Thyroid gland (tissue), 4 donors: ENCODE measurements around the gene NNMT. TPM values are rescaled to one million over a fixed set of nuclear protein-coding genes. Genes with fewer than 3 reads are reported as not detected.
A peak's percentile ranks its signal among the peaks of the same experiment; 100 is the strongest.

Experiments
- DNase-seq, 2 donors: peaks; one replicate each; pipeline ENCODE4 v3.0.0-alpha.2; 2019
- H3K27ac ChIP-seq, 3 donors: fragments of 200-600 bp; sonication (generic); 1 replicate in 2 of 3; 2 replicates in 1 of 3; pipeline ENCODE4 v1.5.1; 2016 to 2019; ENCODE audit warnings: mild to moderate bottlenecking in 1 of 3, moderate library complexity in 1 of 3
- H3K27me3 ChIP-seq: fragments of 200-600 bp; sonication (generic); one replicate; pipeline ENCODE4 v1.5.1; 2019
- H3K36me3 ChIP-seq, 2 donors: fragments of 200-600 bp; sonication (generic); one replicate each; pipeline ENCODE4 v1.5.1; 2016 to 2019
- H3K4me1 ChIP-seq, 2 donors: fragments of 200-600 bp; sonication (generic); one replicate each; pipeline ENCODE4 v1.5.1; 2017 to 2019
- H3K4me3 ChIP-seq, 3 donors: fragments of 200-600 bp; sonication (generic); replicated peaks in 1 of 3; 1 replicate in 2 of 3; 2 replicates in 1 of 3; pipeline ENCODE4 v1.5.1; 2016; ENCODE audit warnings: mild to moderate bottlenecking in 1 of 3
- H3K9me3 ChIP-seq: fragments of 200-600 bp; sonication (generic); one replicate; pipeline ENCODE4 v1.5.1; 2017
- CTCF ChIP-seq, 6 experiments: fragments of 200-600 bp in 3 of 6; fragments of 450-650 bp in 3 of 6; sonication (generic) in 3 of 6; IDR thresholded peaks; one replicate each; pipeline ENCODE4 v1.5.1; 2016 to 2019; ENCODE audit warnings: antibody characterized with exemption in 6 of 6, mild to moderate bottlenecking in 2 of 6, inconsistent platforms in 1 of 6, moderate library complexity in 1 of 6
- POLR2A ChIP-seq, 2 donors: fragments of 450-650 bp; IDR thresholded peaks; one replicate each; pipeline ENCODE4 v1.6.1; 2017; ENCODE audit warnings: antibody characterized with exemption in 2 of 2, mild to moderate bottlenecking in 2 of 2, moderate library complexity in 1 of 2
- WGBS, 2 donors: methylation state at CpG; one replicate each; pipeline ENCODE4 v1.1.5; 2017; 5-methylcytosine and 5-hydroxymethylcytosine counted together
- intact Hi-C: fragments of 100-400 bp; cut with DNase I; formaldehyde crosslinking; loops from one replicate; pipeline ENCODE4 v1.15.1; 2023
- total RNA-seq, 4 donors: library from RNA; depleted of rRNA; stranded (reverse); fragments of >200 nt; gene quantifications; one replicate each; pipeline ENCODE4 v1.2.3, GENCODE V29; 2016

Gene NNMT
- total RNA-seq, 4 donors from 2014 or later = 78.1 to 459 (median 185) TPM

GRCh38 chr11:114259124-114259526, 37.1 kb upstream of the NNMT start:
- Histone ChIP-seq H3K27ac (peak overlapping the region in 2 of 3 donors; percentile 63 to 87), H3K4me1 (peaks cover 42 to 47% of the 10 kb centered on the region in 2 donors), H3K27me3 (no peaks in the 10 kb centered on the region), H3K9me3 (no peaks in the 10 kb centered on the region), H3K4me3 (no peak overlapping the region), H3K36me3 (peaks cover 0 to 10% of the 10 kb centered on the region in 2 donors)
- no peak for TF ChIP-seq POLR2A (IDR thresholded peaks at IDR 0.05)
- no peak for TF ChIP-seq CTCF (IDR thresholded peaks at IDR 0.05)
- DNase-seq = peak; percentile 51 to 56
- 55 to 81% methylated on average over 9 to 10 of the region's 10 CpGs for WGBS, 2 donors
- intact Hi-C loops = no loop called here

- intact Hi-C loops = no loop called here
- Histone ChIP-seq H3K27ac (peak overlapping the region in 2 of 3 donors; percentile 2 to 87), H3K27me3 (no peaks in the 10 kb centered on the region), H3K9me3 (no peaks in the 10 kb centered on the region), H3K4me1 (peaks cover 42 to 47% of the 10 kb centered on the region in 2 donors), H3K36me3 (peaks cover 0 to 10% of the 10 kb centered on the region in 2 donors), H3K4me3 (no peak overlapping the region)
- no peak for DNase-seq
- WGBS, 2 donors = 89 to 92% methylated on average over 9 to 12 of the region's 12 CpGs
- TF ChIP-seq POLR2A (IDR thresholded peaks at IDR 0.05) (no peak), CTCF (IDR thresholded peaks at IDR 0.05) (no peak)
Measured at GRCh38 chr11:114259551-114259983, 36.6 kb upstream of the NNMT start.

GRCh38 chr11:114260077-114260476, 36.1 kb upstream of the NNMT start:
- peak overlapping the region in 2 of 3 donors; percentile 2 to 87 for H3K27ac ChIP-seq
- intact Hi-C loops = loop anchor here (2.0 to 5.0 kb wide), 4 partner anchors 203 to 363 kb away; partner anchors contain the start of gene ZBTB16

GRCh38 chr11:114260483-114260882, 35.7 kb upstream of the NNMT start:
- Histone ChIP-seq H3K36me3 (peaks cover 0 to 10% of the 10 kb centered on the region in 2 donors), H3K4me1 (peaks cover 42 to 47% of the 10 kb centered on the region in 2 donors), H3K27ac (peak overlapping the region in 2 of 3 donors; percentile 2 to 87), H3K4me3 (no peak overlapping the region), H3K9me3 (no peaks in the 10 kb centered on the region), H3K27me3 (no peaks in the 10 kb centered on the region)
- no peak for TF ChIP-seq POLR2A (IDR thresholded peaks at IDR 0.05)
- no peak for TF ChIP-seq CTCF (IDR thresholded peaks at IDR 0.05)
- peak in 1 of 2 donors; percentile 30 for DNase-seq
- 66 to 72% methylated on average over 8 to 9 of the region's 9 CpGs for WGBS, 2 donors
- intact Hi-C loops = loop anchor here (2.0 to 5.0 kb wide), 4 partner anchors 203 to 363 kb away; partner anchors contain the start of gene ZBTB16

More at GRCh38 chr11:114260077-114260476, 36.1 kb upstream of the NNMT start:
- peaks cover 0 to 10% of the 10 kb centered on the region in 2 donors for H3K36me3 ChIP-seq
- WGBS, 2 donors = 92 to 94% methylated on average over 6 of the region's 6 CpGs
- H3K27me3 ChIP-seq = no peaks in the 10 kb centered on the region
- DNase-seq = no peak
- no peaks in the 10 kb centered on the region for H3K9me3 ChIP-seq
- H3K4me3 ChIP-seq = no peak overlapping the region
- TF ChIP-seq POLR2A (IDR thresholded peaks at IDR 0.05) = no peak
- no peak for TF ChIP-seq CTCF (IDR thresholded peaks at IDR 0.05)
- H3K4me1 ChIP-seq = peaks cover 42 to 47% of the 10 kb centered on the region in 2 donors

GRCh38 chr11:114261791-114262190, 34.4 kb upstream of the NNMT start:
- Histone ChIP-seq H3K27ac (no peak overlapping the region), H3K27me3 (no peaks in the 10 kb centered on the region), H3K9me3 (no peaks in the 10 kb centered on the region), H3K4me3 (no peak overlapping the region), H3K4me1 (peaks cover 34 to 40% of the 10 kb centered on the region in 2 donors), H3K36me3 (peaks cover 0 to 2% of the 10 kb centered on the region in 2 donors)
- intact Hi-C loops = loop anchor here (2.0 to 5.0 kb wide), 4 partner anchors 204 to 364 kb away; partner anchors contain the start of gene ZBTB16
- TF ChIP-seq POLR2A (IDR thresholded peaks at IDR 0.05) (no peak), CTCF (IDR thresholded peaks at IDR 0.05) (no peak)
- 80 to 81% methylated on average over 7 of the region's 7 CpGs for WGBS, 2 donors
- DNase-seq = no peak
